Esophagus (tissue), 2 donors: Measurements from ENCODE around the gene RGS14. TPM values are rescaled to one million over a fixed set of nuclear protein-coding genes. Genes with fewer than 3 reads are reported as not detected.
"Not testable (repeated sequence)": the region's sequence is repeated elsewhere in the genome, so short reads cannot be mapped to it uniquely, and the experiment has no call there.

Source experiments
- H3K27ac ChIP-seq, 2 donors: one replicate each; pipeline ENCODE4 v1.5.1; 2013; ENCODE audit warnings: low read depth in 2 of 2, mild to moderate bottlenecking in 2 of 2, inconsistent platforms in 1 of 2, low read length in 1 of 2, moderate library complexity in 1 of 2
- H3K27me3 ChIP-seq, 2 donors: one replicate each; pipeline ENCODE4 v1.6.1; 2013; ENCODE audit warnings: low read length in 2 of 2, control low read depth in 1 of 2, mild to moderate bottlenecking in 1 of 2; ENCODE audit not compliant: insufficient read depth in 2 of 2, control insufficient read depth in 1 of 2
- H3K36me3 ChIP-seq, 2 donors: one replicate each; pipeline ENCODE4 v1.6.1; 2013; ENCODE audit warnings: low read length in 1 of 2; ENCODE audit not compliant: control insufficient read depth in 2 of 2, insufficient read depth in 2 of 2
- H3K4me1 ChIP-seq, 2 donors: one replicate each; pipeline ENCODE4 v1.6.1; 2013; ENCODE audit warnings: low read length in 1 of 2; ENCODE audit not compliant: control insufficient read depth in 2 of 2, insufficient read depth in 2 of 2
- H3K4me3 ChIP-seq, 2 donors: one replicate each; pipeline ENCODE4 v1.5.1; 2013; ENCODE audit warnings: low read length in 2 of 2, mild to moderate bottlenecking in 2 of 2, low read depth in 1 of 2, moderate library complexity in 1 of 2
- H3K9me3 ChIP-seq, 2 donors: one replicate each; pipeline ENCODE4 v1.6.1; 2013; ENCODE audit warnings: mild to moderate bottlenecking in 2 of 2, low read depth in 1 of 2, low read length in 1 of 2, moderate library complexity in 1 of 2; ENCODE audit not compliant: control insufficient read depth in 2 of 2, insufficient read depth in 1 of 2
- WGBS, 2 donors: extraction: QIAGEN DNeasy Blood & Tissue Kit; methylation state at CpG; one replicate each; pipeline ENCODE4 v1.1.7; 2013; 5-methylcytosine and 5-hydroxymethylcytosine counted together
- polyA plus RNA-seq, 2 donors: library from polyadenylated mRNA; stranded (reverse); fragments of 200-250 nt; gene quantifications; one replicate each; pipeline ENCODE4 v1.2.3, GENCODE V29; 2013
- donor health status: healthy with polysubstance abuse.
- donor health status: Bipolar disorder and iron deficiency.

Gene RGS14
- polyA plus RNA-seq, 2 donors, result 49.7 to 74.5 TPM

- peaks cover 0 to 3% of the 10 kb centered on the region in 2 donors for H3K4me1 ChIP-seq
- peaks cover 0 to 2% of the 10 kb centered on the region in 2 donors for H3K9me3 ChIP-seq
- 89 to 91% methylated on average over 21 of the region's 21 CpGs for WGBS, 2 donors
- H3K27ac ChIP-seq, result no peak overlapping the region
- H3K36me3 ChIP-seq, result peaks cover 32 to 83% of the 10 kb centered on the region in 2 donors
- no peak overlapping the region for H3K4me3 ChIP-seq
- H3K27me3 ChIP-seq, result no peaks in the 10 kb centered on the region
Observed at GRCh38 chr5:177334781-177335700, 22.7 kb upstream of the RGS14 start.

GRCh38 chr5:177335701-177336065 is 22.0 kb upstream of the RGS14 start:
- Histone ChIP-seq H3K4me1 (peaks cover 0 to 3% of the 10 kb centered on the region in 2 donors), H3K9me3 (peaks cover 0 to 2% of the 10 kb centered on the region in 2 donors), H3K4me3 (no peak overlapping the region), H3K36me3 (peaks cover 32 to 77% of the 10 kb centered on the region in 2 donors), H3K27ac (no peak overlapping the region), H3K27me3 (no peaks in the 10 kb centered on the region)
- WGBS, 2 donors, result 90 to 94% methylated on average over 7 of the region's 7 CpGs

GRCh38 chr5:177336112-177336511 is 21.6 kb upstream of the RGS14 start:
- Histone ChIP-seq H3K4me1 (peaks cover 0 to 3% of the 10 kb centered on the region in 2 donors), H3K27me3 (no peaks in the 10 kb centered on the region), H3K27ac (no peak overlapping the region), H3K36me3 (peaks cover 30 to 73% of the 10 kb centered on the region in 2 donors), H3K9me3 (peaks cover 0 to 2% of the 10 kb centered on the region in 2 donors), H3K4me3 (no peak overlapping the region)
- WGBS, 2 donors, result 67 to 69% methylated on average over 12 of the region's 12 CpGs

DNA sequence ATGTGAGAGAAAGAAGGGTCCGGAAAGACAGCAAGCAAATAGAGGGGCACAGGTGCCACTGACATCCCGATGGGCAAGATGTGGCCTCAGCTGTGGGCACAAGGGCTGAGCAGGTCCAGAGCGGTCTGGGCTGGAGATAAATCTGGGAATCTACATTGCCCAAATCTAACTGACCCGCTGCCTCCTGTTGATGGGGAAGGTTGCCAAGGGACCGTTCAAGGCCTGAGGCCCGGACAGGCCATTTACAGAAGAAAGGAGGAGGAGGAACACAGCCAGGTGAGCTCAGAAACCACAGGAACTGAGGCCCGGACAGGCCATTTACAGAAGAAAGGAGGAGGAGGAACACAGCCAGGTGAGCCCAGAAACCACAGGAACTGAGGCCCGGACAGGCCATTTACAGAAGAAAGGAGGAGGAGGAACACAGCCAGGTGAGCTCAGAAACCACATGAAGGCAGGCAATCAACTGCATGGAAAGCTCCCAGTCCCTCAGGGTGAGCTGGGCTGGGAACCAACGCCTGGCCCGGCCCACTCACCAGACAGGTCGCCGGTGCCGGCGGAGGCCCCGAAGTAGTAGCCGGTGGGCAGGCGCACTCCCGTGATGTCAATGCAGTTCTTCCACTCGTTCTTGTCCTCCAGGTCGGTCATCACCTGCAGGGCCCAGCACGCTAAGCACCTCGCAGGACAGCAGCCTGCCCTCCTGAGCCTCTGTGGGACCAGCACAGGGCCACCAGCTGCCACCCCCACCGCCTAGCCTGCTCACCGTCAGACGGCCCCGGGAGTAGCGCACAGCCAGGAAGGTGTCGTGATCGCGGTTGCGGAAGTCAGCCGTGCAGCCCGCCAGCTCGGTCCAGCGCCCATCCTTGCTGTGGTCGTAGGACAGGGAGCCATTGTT is 20.9 kb upstream of the RGS14 start:
- H3K36me3 ChIP-seq, result peaks cover 29 to 67% of the 10 kb centered on the region in 2 donors
- WGBS, 2 donors, result 90 to 92% methylated on average over 28 to 36 of the region's 36 CpGs
- H3K27ac ChIP-seq, result no peak overlapping the region
- peaks cover 0 to 2% of the 10 kb centered on the region in 2 donors for H3K9me3 ChIP-seq
- H3K4me3 ChIP-seq, result no peak overlapping the region
- peaks cover 0 to 3% of the 10 kb centered on the region in 2 donors for H3K4me1 ChIP-seq
- no peaks in the 10 kb centered on the region for H3K27me3 ChIP-seq

DNA sequence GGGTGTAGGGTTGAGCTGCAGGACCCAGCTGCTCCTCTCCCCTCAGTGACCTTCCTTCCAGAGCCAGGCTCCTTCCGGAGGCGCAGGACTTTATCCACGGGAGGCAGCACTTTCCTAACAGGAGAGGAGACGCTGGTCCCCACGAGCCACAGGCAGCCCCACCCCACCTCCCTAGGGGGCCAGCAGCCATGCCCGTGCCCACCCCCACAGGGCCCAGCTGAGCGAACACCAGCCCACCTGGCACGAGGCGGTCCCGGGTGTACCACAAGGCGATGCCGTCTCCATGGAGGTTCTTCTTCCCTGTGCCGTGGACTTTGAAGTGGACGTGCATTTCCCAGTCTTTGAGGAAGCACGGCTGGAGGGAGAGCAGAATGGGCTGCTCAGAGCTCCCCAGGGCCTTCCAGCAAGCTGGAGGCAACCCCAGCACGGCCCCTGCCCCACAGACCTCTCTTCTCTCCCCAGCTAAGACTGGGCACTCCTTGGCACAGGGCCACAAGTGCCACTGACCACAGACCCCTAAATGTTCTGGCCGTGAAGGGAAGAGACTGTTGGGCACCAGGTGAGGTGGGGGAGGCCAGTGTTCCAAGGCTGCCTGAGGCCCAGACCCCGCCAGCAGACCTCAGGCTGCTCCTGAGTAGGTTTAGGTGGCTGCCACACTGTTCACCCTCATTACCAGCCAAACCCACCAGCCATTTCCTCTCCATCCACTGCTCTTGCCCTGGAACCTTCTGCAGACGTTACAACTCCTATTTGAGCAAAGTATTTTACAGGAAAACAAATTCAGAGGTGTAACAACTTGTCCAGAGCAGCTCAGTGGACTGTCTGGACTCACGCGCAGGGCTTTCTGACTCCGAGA is 19.2 kb upstream of the RGS14 start:
- 87 to 88% methylated on average over 22 of the region's 22 CpGs for WGBS, 2 donors
- H3K9me3 ChIP-seq, result peaks cover 0 to 2% of the 10 kb centered on the region in 2 donors
- H3K36me3 ChIP-seq, result peaks cover 29 to 52% of the 10 kb centered on the region in 2 donors
- H3K27me3 ChIP-seq, result no peaks in the 10 kb centered on the region
- H3K4me3 ChIP-seq, result no peak overlapping the region
- H3K27ac ChIP-seq, result peak overlapping the region; percentile 5 to 11
- peaks cover 0 to 3% of the 10 kb centered on the region in 2 donors for H3K4me1 ChIP-seq

- Histone ChIP-seq H3K36me3 (peaks cover 29 to 45% of the 10 kb centered on the region in 2 donors), H3K27me3 (no peaks in the 10 kb centered on the region), H3K27ac (peak overlapping the region; percentile 5 to 11), H3K4me3 (no peak overlapping the region), H3K9me3 (peaks cover 0 to 2% of the 10 kb centered on the region in 2 donors), H3K4me1 (peaks cover 0 to 3% of the 10 kb centered on the region in 2 donors)
- 67 to 70% methylated on average over 11 of the region's 11 CpGs for WGBS, 2 donors
Observed at GRCh38 chr5:177339107-177339638, 18.6 kb upstream of the RGS14 start.

- H3K27ac ChIP-seq, H3K27me3 ChIP-seq, H3K4me1 ChIP-seq, H3K4me3 ChIP-seq, H3K9me3 ChIP-seq: not testable (repeated sequence)
- H3K36me3 ChIP-seq, result peaks cover 10 to 11% of the 10 kb centered on the region in 2 donors
- 92 to 93% methylated on average over 14 of the region's 14 CpGs for WGBS, 2 donors
Observed at GRCh38 chr5:177343000-177343399, 14.7 kb upstream of the RGS14 start.

- Histone ChIP-seq H3K4me1 (peaks cover 0 to 5% of the 10 kb centered on the region in 2 donors), H3K9me3 (no peaks in the 10 kb centered on the region), H3K27ac (no peak overlapping the region), H3K4me3 (no peak overlapping the region), H3K36me3 (peaks cover 5% of the 10 kb centered on the region in 2 donors), H3K27me3 (no peaks in the 10 kb centered on the region)
- 95 to 97% methylated on average over 6 of the region's 6 CpGs for WGBS, 2 donors
Observed at GRCh38 chr5:177343777-177344176, 13.9 kb upstream of the RGS14 start.
